K562 (cell line): ENCODE measurements around the gene MBNL2. TPM values are rescaled to one million over a fixed set of nuclear protein-coding genes. Genes with fewer than 3 reads are reported as not detected.

ENCODE experiments used
- CTBP1 ChIP-seq: fragments of 450-650 bp; IDR thresholded peaks from 2 replicates; pipeline ENCODE4 v1.6.1; 2016; ENCODE audit warnings: borderline replicate concordance
- ELF4 ChIP-seq: fragments of 450-650 bp; formaldehyde crosslinking; IDR thresholded peaks from 2 replicates; pipeline ENCODE4 v1.4.0; 2022; ENCODE audit warnings: missing genetic modification characterization
- ERF ChIP-seq: fragments of 450-650 bp; formaldehyde crosslinking; IDR thresholded peaks from 2 replicates; pipeline ENCODE4 v1.4.0; 2020; ENCODE audit warnings: mild to moderate bottlenecking, mixed read lengths
- MBD2 ChIP-seq: sonication (generic); IDR thresholded peaks from 2 replicates; pipeline ENCODE4 v1.6.1; 2016; ENCODE audit warnings: low read depth, borderline replicate concordance
- NFRKB ChIP-seq: fragments of 450-650 bp; IDR thresholded peaks from 2 replicates; pipeline ENCODE4 v1.6.1; 2016; ENCODE audit warnings: low read depth
- RBBP5 ChIP-seq: fragments of 200-600 bp; sonication (generic); IDR thresholded peaks from 2 replicates; pipeline ENCODE4 v1.6.1; 2012; ENCODE audit warnings: borderline replicate concordance, mild to moderate bottlenecking, low read length, control low read depth, inconsistent platforms; ENCODE audit not compliant: insufficient read depth, poor library complexity, severe bottlenecking
- XRCC4 ChIP-seq: IDR thresholded peaks from one replicate; pipeline ENCODE4 v1.6.1; 2011; ENCODE audit not compliant: insufficient read depth, insufficient read length; ENCODE audit errors: extremely low read depth
- XRCC5 ChIP-seq: fragments of 200-400 bp; formaldehyde crosslinking; IDR thresholded peaks from 2 replicates; pipeline ENCODE4 v1.6.1; 2017; ENCODE audit warnings: low read depth, mild to moderate bottlenecking, low read length
- ZC3H4 ChIP-seq: sonication (generic); formaldehyde crosslinking; IDR thresholded peaks from 2 replicates; pipeline ENCODE4 v1.9.0; 2021; ENCODE audit warnings: missing genetic modification reagents, borderline replicate concordance
- ZNF124 ChIP-seq: sonication (generic); formaldehyde crosslinking; IDR thresholded peaks from 2 replicates; pipeline ENCODE4 v1.8.1; 2022; ENCODE audit warnings: missing genetic modification reagents
- ZNF23 ChIP-seq: fragments of 250-450 bp; sonication (Bioruptor Pico); IDR thresholded peaks from 2 replicates; pipeline ENCODE4 v1.4.0; 2020; ENCODE audit warnings: mild to moderate bottlenecking
- ZNF3 ChIP-seq: fragments of 250-450 bp; sonication (Bioruptor Pico); IDR thresholded peaks from 2 replicates; pipeline ENCODE4 v1.5.0; 2021; ENCODE audit warnings: mild to moderate bottlenecking, moderate library complexity
- ZNF41 ChIP-seq: fragments of 250-450 bp; sonication (Bioruptor Pico); conservative IDR thresholded peaks from 2 replicates; pipeline ENCODE4 v1.4.0; 2020; ENCODE audit warnings: mild to moderate bottlenecking
- polyA plus RNA-seq, 8 experiments: library from polyadenylated mRNA; depleted of rRNA in 4 of 8; stranded (reverse) in 5 of 8; unstranded in 3 of 8; fragments of >200 nt; fragmentation: Nextera tagmentation in 2 of 8; fragmentation: Illumina TruSeq in 1 of 8; extraction: Ambion mirVana in 2 of 8; extraction: Trizol in 1 of 8; gene quantifications; 2 replicates each; pipeline versions ENCODE4 v1.2.1 to v1.2.3, GENCODE V29; 2011 to 2014; ENCODE audit warnings: inconsistent platforms in 1 of 8, missing spikeins in 1 of 8
- total RNA-seq, 7 experiments: library from RNA; depleted of rRNA in 6 of 7; stranded (reverse); fragments of >200 nt in 6 of 7; fragmentation: Illumina TruSeq in 2 of 7; extraction: Trizol in 2 of 7; gene quantifications; 2 replicates each; pipeline versions ENCODE4 v1.2.1 to v1.2.3, GENCODE V29; 2011 to 2021; ENCODE audit warnings: low replicate concordance in 1 of 7
- TF ChIP-seq, protein P1 (sequence below): fragments of 450-650 bp; IDR thresholded peaks from 2 replicates; pipeline ENCODE4 v1.6.1; 2016; ENCODE audit warnings: missing biosample characterization, missing genetic modification characterization
- TF ChIP-seq, protein P2 (sequence below): fragments of 450-650 bp; IDR thresholded peaks from 2 replicates; pipeline ENCODE4 v1.7.0; 2016; ENCODE audit warnings: borderline replicate concordance
- TF ChIP-seq, protein P3 (sequence below), 2 experiments: fragments of 450-650 bp; formaldehyde crosslinking in 1 of 2; IDR thresholded peaks; 2 replicates each; pipeline versions ENCODE4 v1.4.0 to v1.6.1; 2014 to 2020; ENCODE audit warnings: mild to moderate bottlenecking in 2 of 2, borderline replicate concordance in 1 of 2, low read depth in 1 of 2
- TF ChIP-seq, protein P4 (sequence below): fragments of 450-650 bp; IDR thresholded peaks from 2 replicates; pipeline ENCODE4 v1.6.1; 2014; ENCODE audit warnings: low read depth, mild to moderate bottlenecking, moderate library complexity, borderline replicate concordance

The MBNL2 gene
- total and polyA plus RNA-seq, 9 of the 15 experiments (the other 6 are each of a cell fraction or from before 2014, with no cell fraction given): 7.0 to 24.8 (median 13.8) TPM

DNA sequence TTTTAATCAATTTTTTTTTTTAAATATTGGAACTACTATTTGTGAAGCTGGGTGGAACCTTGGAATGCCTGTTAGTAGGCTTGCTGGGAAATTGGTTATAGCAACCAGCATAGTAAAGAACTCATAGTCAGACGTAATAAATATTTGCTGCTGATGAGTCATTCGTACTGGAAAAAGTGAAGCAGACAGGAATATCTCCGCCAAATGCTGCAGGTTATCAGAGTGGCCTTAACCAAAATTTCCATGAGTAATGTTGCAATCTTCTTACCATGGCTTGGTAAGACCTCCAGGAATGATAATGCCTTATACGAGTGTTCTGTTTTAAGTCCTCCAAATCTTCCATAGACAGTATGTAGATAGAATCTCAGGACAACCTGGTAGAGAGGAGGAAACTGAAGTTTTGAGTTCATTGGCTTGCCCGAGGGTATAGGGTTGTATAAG is 34.2 kb downstream of the MBNL2 start (continued):
- TF ChIP-seq, protein P1, sequence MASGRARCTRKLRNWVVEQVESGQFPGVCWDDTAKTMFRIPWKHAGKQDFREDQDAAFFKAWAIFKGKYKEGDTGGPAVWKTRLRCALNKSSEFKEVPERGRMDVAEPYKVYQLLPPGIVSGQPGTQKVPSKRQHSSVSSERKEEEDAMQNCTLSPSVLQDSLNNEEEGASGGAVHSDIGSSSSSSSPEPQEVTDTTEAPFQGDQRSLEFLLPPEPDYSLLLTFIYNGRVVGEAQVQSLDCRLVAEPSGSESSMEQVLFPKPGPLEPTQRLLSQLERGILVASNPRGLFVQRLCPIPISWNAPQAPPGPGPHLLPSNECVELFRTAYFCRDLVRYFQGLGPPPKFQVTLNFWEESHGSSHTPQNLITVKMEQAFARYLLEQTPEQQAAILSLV (tag): no peak
- TF ChIP-seq ZNF23 (CRISPR knock-in tag): no peak
- TF ChIP-seq XRCC4: no peak
- TF ChIP-seq, protein P2, sequence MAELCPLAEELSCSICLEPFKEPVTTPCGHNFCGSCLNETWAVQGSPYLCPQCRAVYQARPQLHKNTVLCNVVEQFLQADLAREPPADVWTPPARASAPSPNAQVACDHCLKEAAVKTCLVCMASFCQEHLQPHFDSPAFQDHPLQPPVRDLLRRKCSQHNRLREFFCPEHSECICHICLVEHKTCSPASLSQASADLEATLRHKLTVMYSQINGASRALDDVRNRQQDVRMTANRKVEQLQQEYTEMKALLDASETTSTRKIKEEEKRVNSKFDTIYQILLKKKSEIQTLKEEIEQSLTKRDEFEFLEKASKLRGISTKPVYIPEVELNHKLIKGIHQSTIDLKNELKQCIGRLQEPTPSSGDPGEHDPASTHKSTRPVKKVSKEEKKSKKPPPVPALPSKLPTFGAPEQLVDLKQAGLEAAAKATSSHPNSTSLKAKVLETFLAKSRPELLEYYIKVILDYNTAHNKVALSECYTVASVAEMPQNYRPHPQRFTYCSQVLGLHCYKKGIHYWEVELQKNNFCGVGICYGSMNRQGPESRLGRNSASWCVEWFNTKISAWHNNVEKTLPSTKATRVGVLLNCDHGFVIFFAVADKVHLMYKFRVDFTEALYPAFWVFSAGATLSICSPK: no peak
- TF ChIP-seq, protein P3, sequence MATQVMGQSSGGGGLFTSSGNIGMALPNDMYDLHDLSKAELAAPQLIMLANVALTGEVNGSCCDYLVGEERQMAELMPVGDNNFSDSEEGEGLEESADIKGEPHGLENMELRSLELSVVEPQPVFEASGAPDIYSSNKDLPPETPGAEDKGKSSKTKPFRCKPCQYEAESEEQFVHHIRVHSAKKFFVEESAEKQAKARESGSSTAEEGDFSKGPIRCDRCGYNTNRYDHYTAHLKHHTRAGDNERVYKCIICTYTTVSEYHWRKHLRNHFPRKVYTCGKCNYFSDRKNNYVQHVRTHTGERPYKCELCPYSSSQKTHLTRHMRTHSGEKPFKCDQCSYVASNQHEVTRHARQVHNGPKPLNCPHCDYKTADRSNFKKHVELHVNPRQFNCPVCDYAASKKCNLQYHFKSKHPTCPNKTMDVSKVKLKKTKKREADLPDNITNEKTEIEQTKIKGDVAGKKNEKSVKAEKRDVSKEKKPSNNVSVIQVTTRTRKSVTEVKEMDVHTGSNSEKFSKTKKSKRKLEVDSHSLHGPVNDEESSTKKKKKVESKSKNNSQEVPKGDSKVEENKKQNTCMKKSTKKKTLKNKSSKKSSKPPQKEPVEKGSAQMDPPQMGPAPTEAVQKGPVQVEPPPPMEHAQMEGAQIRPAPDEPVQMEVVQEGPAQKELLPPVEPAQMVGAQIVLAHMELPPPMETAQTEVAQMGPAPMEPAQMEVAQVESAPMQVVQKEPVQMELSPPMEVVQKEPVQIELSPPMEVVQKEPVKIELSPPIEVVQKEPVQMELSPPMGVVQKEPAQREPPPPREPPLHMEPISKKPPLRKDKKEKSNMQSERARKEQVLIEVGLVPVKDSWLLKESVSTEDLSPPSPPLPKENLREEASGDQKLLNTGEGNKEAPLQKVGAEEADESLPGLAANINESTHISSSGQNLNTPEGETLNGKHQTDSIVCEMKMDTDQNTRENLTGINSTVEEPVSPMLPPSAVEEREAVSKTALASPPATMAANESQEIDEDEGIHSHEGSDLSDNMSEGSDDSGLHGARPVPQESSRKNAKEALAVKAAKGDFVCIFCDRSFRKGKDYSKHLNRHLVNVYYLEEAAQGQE (IDR thresholded peaks at IDR 0.05; ENCODE audit: borderline replicate concordance): no peak
- TF ChIP-seq, protein P3 (CRISPR knock-in tag; IDR thresholded peaks at IDR 0.05; ENCODE audit: low read depth): no peak
- no peak for TF ChIP-seq ELF4 (CRISPR knock-in tag)
- TF ChIP-seq ZC3H4: no peak
- TF ChIP-seq ZNF41 (CRISPR knock-in tag): no peak
- TF ChIP-seq MBD2: peak; percentile 52; the same call in 1 of the 2 replicates
- TF ChIP-seq ERF: no peak
- TF ChIP-seq, protein P4, sequence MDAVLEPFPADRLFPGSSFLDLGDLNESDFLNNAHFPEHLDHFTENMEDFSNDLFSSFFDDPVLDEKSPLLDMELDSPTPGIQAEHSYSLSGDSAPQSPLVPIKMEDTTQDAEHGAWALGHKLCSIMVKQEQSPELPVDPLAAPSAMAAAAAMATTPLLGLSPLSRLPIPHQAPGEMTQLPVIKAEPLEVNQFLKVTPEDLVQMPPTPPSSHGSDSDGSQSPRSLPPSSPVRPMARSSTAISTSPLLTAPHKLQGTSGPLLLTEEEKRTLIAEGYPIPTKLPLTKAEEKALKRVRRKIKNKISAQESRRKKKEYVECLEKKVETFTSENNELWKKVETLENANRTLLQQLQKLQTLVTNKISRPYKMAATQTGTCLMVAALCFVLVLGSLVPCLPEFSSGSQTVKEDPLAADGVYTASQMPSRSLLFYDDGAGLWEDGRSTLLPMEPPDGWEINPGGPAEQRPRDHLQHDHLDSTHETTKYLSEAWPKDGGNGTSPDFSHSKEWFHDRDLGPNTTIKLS: no peak
- TF ChIP-seq CTBP1: no peak
- no peak for TF ChIP-seq XRCC5
- TF ChIP-seq ZNF124 (CRISPR knock-in tag): no peak
- TF ChIP-seq RBBP5: no peak
- no peak for TF ChIP-seq ZNF3 (CRISPR knock-in tag)
- no peak for TF ChIP-seq NFRKB
